GM18909 (cell line): ENCODE data around the gene SMCP.

Experiments used
- ATAC-seq: cut with Tn5 transposase; IDR thresholded peaks from one replicate; pipeline ENCODE4 v1.9.1; 2021; ENCODE audit warnings: mild to moderate bottlenecking; ENCODE audit not compliant: unreplicated experiment, poor library complexity

Gene SMCP

GRCh38 chr1:152884966-152885624 lies 7.0 kb downstream of the SMCP start:
- ATAC-seq, result no peak

GRCh38 chr1:152886085-152886484 lies 8.0 kb downstream of the SMCP start:
- ATAC-seq, result no peak

GRCh38 chr1:152886758-152887409 lies 8.8 kb downstream of the SMCP start:
- ATAC-seq, result no peak

- ATAC-seq, result no peak
Measured at GRCh38 chr1:152888126-152888525, 10.0 kb downstream of the SMCP start.

GRCh38 chr1:152899027-152899426 lies 20.9 kb downstream of the SMCP start:
- ATAC-seq, result no peak

- ATAC-seq, result no peak
Measured at GRCh38 chr1:152899883-152900282, 21.8 kb downstream of the SMCP start.

- ATAC-seq, result no peak
Measured at GRCh38 chr1:152901631-152902030, 23.5 kb downstream of the SMCP start.

GRCh38 chr1:152902636-152903035 lies 24.5 kb downstream of the SMCP start:
- ATAC-seq, result no peak

- no peak for ATAC-seq
Measured at GRCh38 chr1:152904688-152905440, 26.7 kb downstream of the SMCP start.

- ATAC-seq, result no peak
Measured at GRCh38 chr1:152906023-152906565, 28.0 kb downstream of the SMCP start.

GRCh38 chr1:152907686-152908601 lies 29.8 kb downstream of the SMCP start, which contains the start of gene IVL:
Gene IVL (plus strand): TSS chr1:152908546. CDS start chr1:152909798, 1,252 bp downstream.
- ATAC-seq, result no peak

GRCh38 chr1:152909206-152909605 lies 31.1 kb downstream of the SMCP start:
- no peak for ATAC-seq

- no peak for ATAC-seq
Measured at GRCh38 chr1:152912471-152912870, 34.3 kb downstream of the SMCP start.

GRCh38 chr1:152912900-152913299 lies 34.8 kb downstream of the SMCP start:
- no peak for ATAC-seq

GRCh38 chr1:152917794-152918193 lies 39.7 kb downstream of the SMCP start:
- no peak for ATAC-seq

GRCh38 chr1:152919071-152919470 lies 40.9 kb downstream of the SMCP start:
- ATAC-seq, result no peak

- no peak for ATAC-seq
Measured at GRCh38 chr1:152924191-152924590, 46.1 kb downstream of the SMCP start.

GRCh38 chr1:152926091-152926490 lies 48.0 kb downstream of the SMCP start:
- no peak for ATAC-seq

- ATAC-seq, result no peak
Measured at GRCh38 chr1:152928671-152929070, 50.5 kb downstream of the SMCP start.
